Hematopoietic multipotent progenitor cell treated with erythropoietin and hydrocortisone succinate and interleukin-3 and kit ligand, for 17 days (in vitro differentiated cells): ENCODE measurements around the gene CNTN5.
A peak's percentile ranks its signal among the peaks of the same experiment; 100 is the strongest.
"Not testable (repeated sequence)": the region's sequence is repeated elsewhere in the genome, so short reads cannot be mapped to it uniquely, and the experiment has no call there.

Source experiments
- DNase-seq: peaks from one replicate; pipeline ENCODE4 v3.0.0-alpha.2; 2015; ENCODE audit warnings: low spot score

The CNTN5 gene

DNA sequence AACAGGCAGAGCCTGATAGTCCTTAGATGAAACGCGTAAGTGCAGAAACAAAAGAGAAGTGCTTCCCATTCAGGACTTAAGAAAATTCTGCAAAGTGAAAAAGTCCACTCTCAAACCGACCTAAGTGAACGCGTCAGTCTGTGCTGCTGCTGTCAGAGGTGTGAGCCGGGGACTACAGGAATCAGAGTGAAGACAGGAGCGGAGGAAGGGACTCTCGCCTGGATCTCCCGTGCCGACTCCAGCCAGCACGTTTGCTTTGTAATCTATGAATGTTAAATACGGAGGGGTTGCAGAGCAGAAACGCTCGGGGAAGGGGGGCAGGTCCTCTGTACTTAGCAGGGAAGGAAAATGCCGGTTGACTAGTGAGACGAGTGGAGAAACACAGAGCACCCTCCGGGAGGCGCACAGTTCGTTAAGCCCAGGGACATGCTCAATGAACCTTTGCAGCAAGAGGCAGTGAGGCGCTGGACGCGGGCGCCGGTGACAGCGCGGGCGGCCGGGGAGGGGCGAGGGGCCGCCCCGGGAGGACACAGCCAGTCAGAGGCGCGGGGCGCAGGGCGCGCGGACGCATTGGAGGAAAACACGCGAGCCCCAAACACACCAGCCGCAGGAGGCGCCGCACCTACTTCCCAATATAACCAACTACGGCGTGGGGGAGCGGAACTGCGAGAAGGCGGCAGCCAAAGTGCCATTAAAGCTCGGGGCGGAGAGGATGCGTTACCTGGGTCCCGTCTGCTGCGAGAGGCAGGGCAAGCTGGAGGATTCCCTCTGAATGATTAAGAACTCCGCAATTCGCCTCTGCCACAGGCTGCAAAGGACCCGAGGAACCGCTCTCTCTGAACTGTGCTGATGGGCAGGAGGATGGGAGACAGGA lies at the start of gene CNTN5:
Gene CNTN5, plus strand, starts transcription at position 598 of the 874 bp plus-strand sequence.
- no peak for DNase-seq

GRCh38 chr11:98979205-98979604 lies 41.5 kb upstream of the CNTN5 start:
- DNase-seq = no peak

- DNase-seq = peak; percentile 44
These were observed 4.9 kb upstream of the CNTN5 start for GRCh38 chr11:99015634-99016454.

GRCh38 chr11:99019696-99020095 lies 1.1 kb upstream of the CNTN5 start:
- no peak for DNase-seq

- DNase-seq = no peak
These were observed 16.3 kb downstream of the CNTN5 start for GRCh38 chr11:99037057-99037456.

- no peak for DNase-seq
These were observed 42.6 kb downstream of the CNTN5 start for GRCh38 chr11:99063331-99063730.

DNA sequence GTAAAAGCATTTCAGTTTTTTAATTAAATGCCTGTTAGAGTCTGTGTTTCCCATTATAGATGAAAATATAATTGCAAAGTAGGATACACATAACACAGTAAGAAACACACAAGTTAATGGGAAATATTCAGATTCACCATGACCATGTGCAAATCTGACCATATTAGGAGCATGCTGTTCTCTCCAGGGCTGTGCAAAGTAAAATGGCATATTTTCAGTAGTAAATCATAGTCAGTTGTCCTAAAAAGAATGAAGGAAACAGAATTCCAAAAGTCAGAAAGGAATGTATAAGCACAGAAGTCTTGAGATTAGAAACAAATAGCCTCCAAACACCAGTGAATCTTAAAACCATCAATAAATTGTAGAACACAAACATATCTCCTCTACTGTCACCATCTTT lies 44.4 kb downstream of the CNTN5 start:
- DNase-seq = no peak

- no peak for DNase-seq
These were observed 46.0 kb downstream of the CNTN5 start for GRCh38 chr11:99066618-99067317.

GRCh38 chr11:99068832-99069231 lies 48.1 kb downstream of the CNTN5 start:
- no peak for DNase-seq

DNA sequence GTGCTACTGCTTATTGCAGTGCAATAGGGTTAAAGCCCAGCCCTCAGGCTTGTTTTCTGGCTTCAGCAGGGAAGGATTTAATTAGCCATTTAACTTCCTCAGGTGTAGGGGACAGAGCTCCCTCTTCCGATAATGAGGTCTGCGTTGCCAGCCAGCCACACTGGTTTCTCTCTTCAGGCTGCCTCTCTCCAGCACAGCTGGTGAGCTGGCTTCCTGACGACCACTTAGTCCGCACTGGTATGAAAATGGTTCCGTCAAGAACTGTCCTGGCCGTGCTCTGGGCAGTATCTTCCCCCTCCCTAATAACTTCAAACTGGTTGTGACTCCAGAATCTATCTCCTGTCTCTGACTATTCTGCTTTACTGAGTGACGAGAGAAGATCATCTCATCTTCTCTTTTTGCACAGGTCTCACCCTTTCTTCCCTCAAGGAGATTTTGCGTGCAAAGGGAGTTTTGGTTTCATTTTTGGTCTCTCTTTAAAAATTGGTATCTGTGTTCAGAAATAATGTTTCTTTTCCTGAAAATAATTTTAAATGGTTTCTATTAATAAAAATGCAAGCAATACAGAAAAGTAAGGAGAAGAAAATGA lies 49.2 kb downstream of the CNTN5 start:
- DNase-seq = no peak

DNA sequence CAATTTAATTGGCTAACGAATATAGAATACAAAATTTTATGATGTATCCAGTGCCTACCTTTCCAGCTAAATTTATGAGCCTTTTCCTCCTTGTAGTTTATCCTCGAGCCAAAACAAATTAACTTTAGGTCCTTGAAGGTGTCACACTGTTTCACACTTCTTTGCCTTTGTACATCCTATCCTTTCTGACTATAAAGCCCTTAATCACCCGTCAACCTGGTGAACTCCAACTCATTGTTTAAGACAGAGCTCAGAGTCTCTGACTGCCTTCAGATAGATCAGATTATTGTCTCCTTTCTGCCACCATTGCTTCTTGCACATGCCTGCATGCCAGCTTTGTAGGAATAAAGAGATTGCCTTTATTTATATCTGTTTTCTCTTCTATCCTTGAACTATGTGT lies 58.8 kb downstream of the CNTN5 start:
- no peak for DNase-seq

DNA sequence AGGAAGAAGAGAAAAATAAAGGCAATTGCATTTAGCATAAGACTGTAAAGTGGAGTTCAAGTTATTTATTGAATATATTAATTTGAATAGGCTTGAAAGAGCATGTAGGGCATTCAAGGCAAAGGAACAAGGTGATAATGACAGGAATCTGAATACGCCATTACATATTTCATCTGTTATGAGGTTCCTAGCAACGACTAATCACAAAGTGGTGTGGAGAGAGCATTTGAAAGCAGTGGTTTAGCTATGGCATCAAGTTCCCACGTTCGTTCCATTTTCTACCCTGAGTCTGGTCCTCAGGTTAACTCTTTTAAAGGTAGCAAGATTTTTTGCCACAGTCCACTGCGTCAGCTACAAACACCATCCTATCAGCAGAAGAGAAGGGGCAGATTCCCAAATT lies 59.4 kb downstream of the CNTN5 start:
- no peak for DNase-seq

GRCh38 chr11:99098258-99098657 lies 77.5 kb downstream of the CNTN5 start:
- DNase-seq = no peak

DNA sequence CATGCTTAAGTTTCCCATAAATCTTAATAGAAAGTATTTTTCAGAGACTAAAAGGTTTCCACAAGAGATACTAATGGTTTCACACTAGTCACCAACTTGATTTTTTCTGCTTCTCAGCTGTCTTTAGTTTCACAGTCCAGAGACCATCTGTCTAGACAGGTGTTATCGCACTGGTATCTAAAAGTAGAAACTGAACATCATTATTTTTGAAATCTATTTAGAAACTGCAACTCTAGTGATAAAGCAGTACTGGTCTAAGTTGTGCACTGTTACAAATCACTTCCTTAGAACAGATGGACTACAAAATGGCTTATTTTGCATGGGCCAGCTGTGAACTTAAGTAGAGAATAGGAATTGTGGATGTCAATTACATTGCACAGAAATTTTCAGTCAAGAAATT lies 78.0 kb downstream of the CNTN5 start:
- DNase-seq = no peak

DNA sequence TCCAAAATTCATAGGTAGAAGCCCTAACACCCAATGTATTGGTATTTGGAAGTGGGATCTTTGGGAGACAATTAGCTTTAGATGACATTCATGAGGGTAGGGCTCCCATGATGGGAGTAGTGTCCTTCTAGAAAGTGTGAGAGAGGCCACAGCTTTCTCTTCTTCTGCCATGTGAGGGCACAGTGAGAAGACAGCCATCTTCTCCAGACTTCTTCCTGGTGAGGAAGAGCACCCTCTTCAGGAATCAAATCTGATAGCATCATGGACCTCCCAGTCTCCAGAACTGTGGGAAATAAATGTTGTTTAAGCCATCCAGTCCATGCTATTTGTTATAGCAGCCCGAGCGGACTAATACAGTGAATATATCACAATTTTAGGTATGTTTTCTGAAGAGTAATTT lies 96.9 kb downstream of the CNTN5 start:
- no peak for DNase-seq

DNA sequence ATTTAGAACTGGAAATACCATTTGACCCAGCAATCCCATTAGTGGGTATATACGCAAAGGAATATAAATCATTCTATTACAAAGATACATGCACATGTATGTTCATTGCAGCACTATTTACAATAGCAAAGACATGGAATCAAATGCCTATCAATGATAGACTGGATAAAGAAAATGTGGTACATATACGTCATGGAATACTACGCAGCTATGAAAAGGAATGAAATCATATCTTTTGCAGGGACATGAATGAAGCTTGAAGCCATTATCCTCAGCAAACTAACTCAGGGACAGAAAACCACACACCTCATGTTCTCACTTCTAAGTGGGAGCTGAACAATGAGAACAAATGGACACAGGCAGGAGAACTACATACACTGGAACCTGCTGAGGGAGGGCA lies 113.1 kb downstream of the CNTN5 start:
- not testable (repeated sequence) for DNase-seq

GRCh38 chr11:99135508-99135907 lies 114.8 kb downstream of the CNTN5 start:
- no peak for DNase-seq

- no peak for DNase-seq
These were observed 121.5 kb downstream of the CNTN5 start for GRCh38 chr11:99142237-99142636.

- no peak for DNase-seq
These were observed 127.6 kb downstream of the CNTN5 start for GRCh38 chr11:99148352-99148751.

GRCh38 chr11:99154277-99154676 lies 133.5 kb downstream of the CNTN5 start:
- DNase-seq = no peak

DNA sequence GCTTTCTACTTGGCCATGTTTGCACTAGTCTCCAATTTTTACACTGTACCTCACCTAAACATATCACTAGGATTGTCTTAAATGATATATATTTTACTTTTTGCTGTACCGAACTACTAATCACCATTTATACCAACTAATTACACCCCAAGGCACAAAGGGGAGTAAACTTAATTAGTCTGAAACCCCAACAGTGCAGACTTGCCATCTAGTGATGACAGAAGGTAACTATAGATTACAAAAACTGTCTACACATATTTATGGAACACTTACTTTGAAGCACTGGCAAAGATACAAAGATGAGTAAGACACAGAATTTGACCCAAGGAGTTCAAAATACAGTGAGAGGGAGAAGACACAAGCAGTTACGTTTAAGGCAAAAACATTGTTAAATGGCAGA lies 139.7 kb downstream of the CNTN5 start:
- no peak for DNase-seq

DNA sequence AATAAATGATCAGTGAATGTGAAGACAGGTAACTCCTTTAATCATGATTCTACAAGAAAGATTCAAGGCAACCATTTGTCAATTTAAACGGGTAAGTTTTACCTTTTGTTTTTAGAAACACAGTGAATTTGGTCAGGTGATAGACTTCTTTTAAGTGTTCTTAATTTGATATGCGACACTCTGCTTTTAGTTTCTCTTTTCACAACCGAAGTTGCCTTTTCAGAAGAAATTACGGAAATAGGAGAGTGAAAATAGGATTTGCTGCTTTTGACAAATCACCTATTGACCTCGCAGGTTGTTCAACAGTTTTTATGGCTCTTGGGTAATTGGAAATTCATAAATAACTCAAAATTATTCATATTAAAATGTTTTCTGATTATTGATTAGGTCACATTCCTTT lies 142.1 kb downstream of the CNTN5 start:
- no peak for DNase-seq
